ENCODE data around the gene GOLGA8J.
"Not testable (repeated sequence)": the region's sequence is repeated elsewhere in the genome, so short reads cannot be mapped to it uniquely, and the experiment has no call there.

DNA sequence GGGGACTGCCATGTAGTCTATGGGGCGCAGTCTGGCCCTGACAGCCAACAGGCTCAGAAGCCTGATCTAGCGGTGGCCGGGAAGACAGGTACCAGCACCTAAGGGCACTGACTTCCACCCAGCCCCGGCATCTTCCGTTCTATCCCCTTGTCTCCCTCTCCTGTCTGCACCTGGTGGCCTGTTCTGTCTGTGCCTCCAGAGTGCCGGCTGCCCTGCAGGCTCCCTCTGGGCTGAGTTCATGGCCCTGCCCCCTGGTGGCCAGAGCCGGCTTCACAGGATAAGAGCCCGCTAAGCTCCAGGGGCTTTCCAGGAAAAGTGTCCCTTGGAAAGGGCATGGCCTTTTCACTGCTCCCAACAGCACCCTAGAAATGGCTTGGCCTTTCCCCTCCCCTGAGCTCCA is 15.1 kb downstream of the GOLGA8J start:
- TF ChIP-seq, protein P1, sequence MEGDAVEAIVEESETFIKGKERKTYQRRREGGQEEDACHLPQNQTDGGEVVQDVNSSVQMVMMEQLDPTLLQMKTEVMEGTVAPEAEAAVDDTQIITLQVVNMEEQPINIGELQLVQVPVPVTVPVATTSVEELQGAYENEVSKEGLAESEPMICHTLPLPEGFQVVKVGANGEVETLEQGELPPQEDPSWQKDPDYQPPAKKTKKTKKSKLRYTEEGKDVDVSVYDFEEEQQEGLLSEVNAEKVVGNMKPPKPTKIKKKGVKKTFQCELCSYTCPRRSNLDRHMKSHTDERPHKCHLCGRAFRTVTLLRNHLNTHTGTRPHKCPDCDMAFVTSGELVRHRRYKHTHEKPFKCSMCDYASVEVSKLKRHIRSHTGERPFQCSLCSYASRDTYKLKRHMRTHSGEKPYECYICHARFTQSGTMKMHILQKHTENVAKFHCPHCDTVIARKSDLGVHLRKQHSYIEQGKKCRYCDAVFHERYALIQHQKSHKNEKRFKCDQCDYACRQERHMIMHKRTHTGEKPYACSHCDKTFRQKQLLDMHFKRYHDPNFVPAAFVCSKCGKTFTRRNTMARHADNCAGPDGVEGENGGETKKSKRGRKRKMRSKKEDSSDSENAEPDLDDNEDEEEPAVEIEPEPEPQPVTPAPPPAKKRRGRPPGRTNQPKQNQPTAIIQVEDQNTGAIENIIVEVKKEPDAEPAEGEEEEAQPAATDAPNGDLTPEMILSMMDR (IDR thresholded peaks at IDR 0.05): not testable (repeated sequence)
- TF ChIP-seq GABPA (IDR thresholded peaks at IDR 0.05; ENCODE audit: low read depth); EP300 (IDR thresholded peaks at IDR 0.05; ENCODE audit: borderline replicate concordance in 1 of 2, low read depth in 1 of 2, low read length in 1 of 2); RFX5 (IDR thresholded peaks at IDR 0.05; ENCODE audit: low read length); CHD2 (IDR thresholded peaks at IDR 0.05; ENCODE audit: low read length, partially characterized antibody); GATA2 (CRISPR knock-in tag; IDR thresholded peaks at IDR 0.05); POLR2AphosphoS5 (IDR thresholded peaks at IDR 0.05; ENCODE audit: low read depth, low read length); TEAD4 (IDR thresholded peaks at IDR 0.05; ENCODE audit: borderline replicate concordance, insufficient read depth); FOXM1 (IDR thresholded peaks at IDR 0.05; ENCODE audit: low read depth); NFIC (IDR thresholded peaks at IDR 0.05; ENCODE audit: borderline replicate concordance); YY1 (IDR thresholded peaks at IDR 0.05; ENCODE audit: low read depth); NRF1 (IDR thresholded peaks at IDR 0.05; ENCODE audit: low read depth, low read length): not testable (repeated sequence)
- TF ChIP-seq, protein P2, sequence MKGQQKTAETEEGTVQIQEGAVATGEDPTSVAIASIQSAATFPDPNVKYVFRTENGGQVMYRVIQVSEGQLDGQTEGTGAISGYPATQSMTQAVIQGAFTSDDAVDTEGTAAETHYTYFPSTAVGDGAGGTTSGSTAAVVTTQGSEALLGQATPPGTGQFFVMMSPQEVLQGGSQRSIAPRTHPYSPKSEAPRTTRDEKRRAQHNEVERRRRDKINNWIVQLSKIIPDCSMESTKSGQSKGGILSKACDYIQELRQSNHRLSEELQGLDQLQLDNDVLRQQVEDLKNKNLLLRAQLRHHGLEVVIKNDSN (IDR thresholded peaks at IDR 0.05; ENCODE audit: borderline replicate concordance, low read depth): not testable (repeated sequence)
- TF ChIP-seq, protein P3, sequence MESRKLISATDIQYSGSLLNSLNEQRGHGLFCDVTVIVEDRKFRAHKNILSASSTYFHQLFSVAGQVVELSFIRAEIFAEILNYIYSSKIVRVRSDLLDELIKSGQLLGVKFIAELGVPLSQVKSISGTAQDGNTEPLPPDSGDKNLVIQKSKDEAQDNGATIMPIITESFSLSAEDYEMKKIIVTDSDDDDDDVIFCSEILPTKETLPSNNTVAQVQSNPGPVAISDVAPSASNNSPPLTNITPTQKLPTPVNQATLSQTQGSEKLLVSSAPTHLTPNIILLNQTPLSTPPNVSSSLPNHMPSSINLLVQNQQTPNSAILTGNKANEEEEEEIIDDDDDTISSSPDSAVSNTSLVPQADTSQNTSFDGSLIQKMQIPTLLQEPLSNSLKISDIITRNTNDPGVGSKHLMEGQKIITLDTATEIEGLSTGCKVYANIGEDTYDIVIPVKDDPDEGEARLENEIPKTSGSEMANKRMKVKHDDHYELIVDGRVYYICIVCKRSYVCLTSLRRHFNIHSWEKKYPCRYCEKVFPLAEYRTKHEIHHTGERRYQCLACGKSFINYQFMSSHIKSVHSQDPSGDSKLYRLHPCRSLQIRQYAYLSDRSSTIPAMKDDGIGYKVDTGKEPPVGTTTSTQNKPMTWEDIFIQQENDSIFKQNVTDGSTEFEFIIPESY (IDR thresholded peaks at IDR 0.05; ENCODE audit: borderline replicate concordance, low read depth): not testable (repeated sequence)
